Choroid plexus epithelial cell (primary cell): Measurements from ENCODE around the gene CALR.
A peak's percentile ranks its signal among the peaks of the same experiment; 100 is the strongest.
"Not testable (repeated sequence)": the region's sequence is repeated elsewhere in the genome, so short reads cannot be mapped to it uniquely, and the experiment has no call there.

ENCODE experiments used
- DNase-seq: peaks from one replicate; pipeline ENCODE4 v3.0.0-alpha.2; 2010; ENCODE audit warnings: low read depth
- H3K4me3 ChIP-seq: 2 replicates; pipeline ENCODE4 v1.5.1; 2011; ENCODE audit warnings: low read depth, mild to moderate bottlenecking, control low read depth, low read length, moderate library complexity
- CTCF ChIP-seq: conservative IDR thresholded peaks from 2 replicates; pipeline ENCODE4 v1.5.1; 2011; ENCODE audit warnings: low read depth, mild to moderate bottlenecking, control low read depth, inconsistent platforms, low read length, moderate library complexity

CALR gene

GRCh38 chr19:12954612-12954962 is 16.2 kb downstream of the CALR start:
- TF ChIP-seq CTCF: no peak
- no peak overlapping the region for H3K4me3 ChIP-seq
- no peak for DNase-seq

GRCh38 chr19:12955575-12955974 is 17.2 kb downstream of the CALR start:
- DNase-seq: not testable (repeated sequence)
- H3K4me3 ChIP-seq: peak overlapping the region; percentile 96

- DNase-seq: no peak
- H3K4me3 ChIP-seq: peak overlapping the region; percentile 96
- no peak for TF ChIP-seq CTCF
These were observed 17.6 kb downstream of the CALR start for GRCh38 chr19:12955996-12956395.

- no peak for TF ChIP-seq CTCF
- peak within 1 kb of the TSS; percentile 96 for H3K4me3 ChIP-seq
- peak; percentile 77 for DNase-seq
These were observed 18.3 kb downstream of the CALR start, which contains the start of gene GADD45GIP1 for GRCh38 chr19:12956446-12957388. TSS of gene GADD45GIP1 (minus strand) at chr19:12957223. CDS start at chr19:12957212, 11 bp downstream.

- H3K4me3 ChIP-seq: peak overlapping the region; percentile 96
- DNase-seq: not testable (repeated sequence)
These were observed 19.1 kb downstream of the CALR start for GRCh38 chr19:12957389-12957952.

- no peak for DNase-seq
- TF ChIP-seq CTCF: no peak
- H3K4me3 ChIP-seq: no peak overlapping the region
These were observed 21.1 kb downstream of the CALR start for GRCh38 chr19:12959481-12959880.

- peak overlapping the region; percentile 59 for H3K4me3 ChIP-seq
- peak; percentile 82 for TF ChIP-seq CTCF
- peak; percentile 78 for DNase-seq
These were observed 26.8 kb downstream of the CALR start for GRCh38 chr19:12965017-12965811.
